Activated gamma-delta T cell (primary cell): ENCODE results near the gene PDP2.

Experiments used
- DNase-seq: peaks from one replicate; lab custom pipeline; 2025; lab: John Stamatoyannopoulos, UW

Gene PDP2

GRCh38 chr16:66935314-66936011, 55.1 kb downstream of the PDP2 start, which contains the start of gene CES2:
TSS of gene CES2 (plus strand) at chr16:66935516. CDS start at chr16:66935636, 120 bp downstream.
- DNase-seq, result no peak

- no peak for DNase-seq
Measured at GRCh38 chr16:66936462-66936861, 56.1 kb downstream of the PDP2 start.

- no peak for DNase-seq
Measured at GRCh38 chr16:66936889-66937554, 56.7 kb downstream of the PDP2 start.

- no peak for DNase-seq
Measured at GRCh38 chr16:66937725-66938337, 57.5 kb downstream of the PDP2 start.

- no peak for DNase-seq
Measured at GRCh38 chr16:66939366-66939765, 59.1 kb downstream of the PDP2 start.

GRCh38 chr16:66940236-66940635, 59.9 kb downstream of the PDP2 start:
- DNase-seq, result no peak
